GM18511 (cell line): ENCODE data around the gene RALA.
"Not testable (repeated sequence)": the region's sequence is repeated elsewhere in the genome, so short reads cannot be mapped to it uniquely, and the experiment has no call there.

ENCODE experiments used
- ATAC-seq: cut with Tn5 transposase; IDR thresholded peaks from one replicate; pipeline ENCODE4 v1.9.1; 2021; ENCODE audit warnings: mild to moderate bottlenecking, moderate library complexity; ENCODE audit not compliant: unreplicated experiment

RALA gene

GRCh38 chr7:39644170-39644569 is 20.8 kb downstream of the RALA start:
- no peak for ATAC-seq

GRCh38 chr7:39645482-39646407 is 22.4 kb downstream of the RALA start:
- ATAC-seq = no peak

- ATAC-seq = no peak
Observed at GRCh38 chr7:39647816-39648215, 24.4 kb downstream of the RALA start.

DNA sequence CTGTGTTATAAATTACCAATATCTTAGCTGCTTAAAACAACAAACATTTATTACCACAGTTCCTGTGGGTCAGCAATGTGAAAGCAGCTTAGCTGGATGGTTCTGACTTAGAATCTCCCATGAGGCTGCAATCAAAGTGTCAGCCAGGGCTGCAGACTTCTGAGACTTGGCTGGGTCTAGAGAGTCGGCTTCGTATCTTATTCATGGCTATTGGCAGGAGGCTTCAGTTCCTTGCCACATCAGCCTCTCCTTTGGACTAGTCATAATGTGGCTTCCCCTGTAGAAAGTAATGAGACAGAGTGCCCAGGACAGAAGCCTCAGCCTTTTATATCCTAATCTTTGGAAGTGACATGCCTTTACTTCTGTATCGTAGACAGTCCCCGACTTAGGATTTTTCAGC is 27.3 kb downstream of the RALA start:
- ATAC-seq = no peak

DNA sequence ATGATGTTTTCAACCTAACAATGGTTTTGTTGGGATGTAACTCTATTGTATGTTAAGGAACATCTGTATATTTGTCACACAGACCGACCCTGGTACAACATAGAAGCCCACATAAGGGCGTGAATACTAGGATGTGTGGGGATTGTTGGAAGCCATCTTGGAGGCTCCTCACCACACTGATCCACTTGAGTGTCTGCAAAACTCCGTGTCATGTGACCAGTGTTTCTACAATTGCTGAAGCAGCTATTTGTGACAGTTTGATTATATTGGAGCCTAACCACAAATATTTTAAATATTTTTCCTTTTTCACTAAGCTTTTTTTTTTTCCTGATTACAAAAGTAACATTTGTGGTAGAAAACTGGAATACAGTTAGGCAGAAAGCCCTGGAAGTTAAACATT is 27.9 kb downstream of the RALA start:
- no peak for ATAC-seq

DNA sequence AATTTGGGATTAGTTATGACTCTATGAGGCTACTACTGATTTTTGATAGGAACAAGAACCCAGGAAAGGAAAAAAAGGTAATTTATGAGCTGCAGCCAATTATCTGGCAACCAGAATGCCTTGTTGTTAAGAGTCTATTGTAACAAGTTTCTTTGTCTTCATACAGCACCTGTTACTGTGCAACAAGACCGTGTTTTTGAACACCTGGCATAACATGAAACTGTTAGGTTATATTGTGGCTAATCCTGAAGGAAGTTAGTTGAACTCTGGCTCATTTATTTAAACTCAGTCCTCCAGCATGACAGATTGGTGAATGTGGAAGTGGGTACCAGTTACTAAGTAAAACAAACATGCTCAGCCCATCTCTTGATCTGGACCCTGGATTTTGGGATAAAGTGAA is 33.0 kb downstream of the RALA start:
- no peak for ATAC-seq

- no peak for ATAC-seq
Observed at GRCh38 chr7:39659356-39660013, 36.1 kb downstream of the RALA start.

DNA sequence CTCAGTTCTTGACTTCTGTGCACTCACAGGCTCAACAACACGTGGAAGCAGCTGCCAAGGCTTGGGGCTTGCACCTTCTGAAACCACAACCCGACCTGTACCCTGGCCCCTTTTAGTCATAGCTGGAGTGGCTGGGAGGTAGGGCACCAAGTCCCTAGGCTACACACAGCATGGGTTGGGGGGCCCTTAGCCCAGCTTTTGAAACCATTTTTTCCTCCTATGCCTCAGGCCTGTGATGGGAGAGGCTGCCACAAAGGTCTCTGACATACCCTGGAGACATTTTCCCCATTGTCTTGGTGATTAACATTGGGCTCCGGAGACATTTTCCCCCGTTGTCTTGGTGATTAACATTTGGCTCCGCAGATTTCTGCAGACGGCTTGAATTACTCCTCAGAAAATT is 38.6 kb downstream of the RALA start:
- ATAC-seq = no peak

- no peak for ATAC-seq
Observed at GRCh38 chr7:39663263-39663662, 39.9 kb downstream of the RALA start.

- no peak for ATAC-seq
Observed at GRCh38 chr7:39664057-39664456, 40.7 kb downstream of the RALA start.

DNA sequence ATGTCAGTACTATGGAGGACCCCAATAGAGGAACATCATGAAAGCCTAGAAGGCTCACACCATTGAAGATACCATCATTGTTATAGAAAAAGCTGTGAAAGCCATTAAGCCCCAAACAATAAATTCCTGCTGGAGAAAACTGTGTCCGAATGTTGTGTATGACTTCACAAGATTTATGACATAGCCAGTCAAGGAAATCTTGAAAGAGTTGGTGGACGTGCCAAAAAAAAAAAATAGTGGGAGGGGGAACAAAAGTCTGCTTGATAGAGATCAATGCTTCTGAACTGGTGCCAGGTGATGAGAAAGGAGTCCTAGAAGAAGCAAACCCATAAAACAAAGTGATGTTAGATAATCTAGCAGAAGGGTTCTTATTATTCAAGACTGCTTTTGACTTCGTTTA is 41.2 kb downstream of the RALA start:
- ATAC-seq = no peak

GRCh38 chr7:39666562-39666961 is 43.2 kb downstream of the RALA start:
- ATAC-seq = no peak

DNA sequence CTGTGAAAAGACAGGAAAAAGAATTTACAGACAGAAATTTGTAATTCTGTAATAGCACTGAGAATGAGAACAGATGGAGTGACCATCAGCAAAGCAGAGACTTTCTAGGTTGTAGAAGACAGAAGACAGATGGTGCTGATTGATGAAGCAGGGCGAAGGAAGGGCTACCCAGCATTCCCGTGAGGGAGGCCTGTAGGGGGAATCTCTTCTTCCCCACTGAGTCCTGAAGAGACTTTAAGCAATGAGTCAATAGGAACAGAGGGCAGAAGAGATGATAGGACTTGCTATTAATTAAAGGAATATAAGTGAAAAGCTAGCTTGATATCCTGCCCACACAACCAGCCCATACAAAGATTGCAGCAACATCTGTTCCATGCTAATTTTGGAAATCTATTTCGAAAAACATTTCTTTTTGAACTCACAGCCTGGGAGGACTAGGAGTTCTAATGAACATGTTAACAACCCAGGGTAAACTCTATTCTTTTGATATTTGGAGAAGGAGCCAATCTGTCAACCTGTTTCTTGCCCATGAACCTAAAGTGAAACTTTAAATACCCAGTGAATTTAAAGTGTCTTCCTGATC is 44.1 kb downstream of the RALA start:
- ATAC-seq = no peak

DNA sequence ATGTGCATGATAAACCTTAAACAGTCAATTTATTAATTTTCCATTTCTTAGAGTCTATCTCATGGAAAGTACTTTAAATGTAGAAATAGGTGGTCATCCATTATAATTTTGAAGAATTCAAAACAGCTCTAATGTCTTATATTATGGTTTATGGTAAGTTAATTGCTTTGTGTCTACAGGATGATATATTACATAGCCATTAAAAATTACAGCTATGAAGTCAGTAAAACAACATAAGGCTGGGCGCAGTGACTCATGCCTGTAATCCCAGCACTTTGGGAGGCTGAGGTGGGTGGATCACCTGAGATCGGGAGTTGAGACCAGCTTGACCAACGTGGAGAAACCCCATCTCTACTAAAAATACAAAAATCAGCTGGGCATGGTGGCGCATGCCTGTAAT is 44.9 kb downstream of the RALA start:
- ATAC-seq = not testable (repeated sequence)

DNA sequence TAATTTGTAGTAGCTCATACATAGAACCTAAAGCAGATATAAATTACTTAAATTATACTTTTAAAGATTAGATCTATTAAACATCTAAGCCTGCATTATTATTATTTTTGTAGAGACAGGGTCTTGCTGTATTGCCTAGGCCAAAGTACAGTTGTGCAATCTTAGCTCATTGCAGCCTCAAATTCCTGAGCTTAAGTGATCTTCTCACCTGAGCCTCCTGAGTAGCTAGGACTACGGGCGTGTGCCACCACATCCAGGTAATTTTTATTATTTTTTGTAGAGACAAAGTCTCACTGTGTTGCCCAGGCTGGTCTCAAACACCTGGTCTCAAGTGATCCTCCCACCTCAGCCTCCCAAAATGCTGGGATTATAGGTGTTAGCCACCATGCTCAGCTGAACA is 46.7 kb downstream of the RALA start:
- no peak for ATAC-seq

- no peak for ATAC-seq
Observed at GRCh38 chr7:39670934-39671333, 47.6 kb downstream of the RALA start.

DNA sequence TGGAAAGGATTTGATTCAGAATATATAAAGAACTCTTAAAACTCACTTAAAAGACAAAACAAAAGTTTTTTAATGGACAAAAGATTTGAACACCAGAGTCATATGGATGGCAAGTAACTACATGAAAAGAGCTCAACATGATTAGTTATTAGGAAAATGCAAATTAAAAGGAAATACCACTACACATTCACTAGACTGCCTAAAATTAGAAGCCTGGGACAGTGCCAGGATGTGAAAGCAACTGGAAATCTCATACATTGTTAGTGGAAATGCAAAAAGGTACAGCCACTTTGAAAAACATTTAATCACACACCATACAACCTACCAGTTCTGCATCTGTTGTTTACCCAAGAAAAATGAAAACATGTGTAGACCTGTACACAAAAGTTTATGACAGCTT is 48.8 kb downstream of the RALA start:
- ATAC-seq = no peak

DNA sequence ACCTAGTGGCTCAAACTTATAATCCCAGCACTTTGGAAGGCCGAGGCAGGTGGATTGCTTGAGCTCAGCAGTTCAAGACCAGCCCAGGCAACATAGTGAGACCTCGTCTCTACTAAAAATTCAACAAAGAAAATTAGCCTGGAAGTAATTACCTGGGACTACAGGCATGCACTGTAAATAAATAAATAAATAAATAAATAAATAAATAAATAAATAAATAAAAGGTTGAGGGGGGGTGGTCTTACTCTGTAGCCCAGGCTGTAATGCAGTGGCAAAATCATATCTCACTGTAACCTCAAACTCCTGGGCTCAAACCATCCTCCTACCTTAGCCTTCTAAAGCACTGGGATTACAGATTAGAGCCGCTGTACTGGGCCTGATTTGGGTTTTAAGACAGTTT is 50.5 kb downstream of the RALA start:
- ATAC-seq = no peak

DNA sequence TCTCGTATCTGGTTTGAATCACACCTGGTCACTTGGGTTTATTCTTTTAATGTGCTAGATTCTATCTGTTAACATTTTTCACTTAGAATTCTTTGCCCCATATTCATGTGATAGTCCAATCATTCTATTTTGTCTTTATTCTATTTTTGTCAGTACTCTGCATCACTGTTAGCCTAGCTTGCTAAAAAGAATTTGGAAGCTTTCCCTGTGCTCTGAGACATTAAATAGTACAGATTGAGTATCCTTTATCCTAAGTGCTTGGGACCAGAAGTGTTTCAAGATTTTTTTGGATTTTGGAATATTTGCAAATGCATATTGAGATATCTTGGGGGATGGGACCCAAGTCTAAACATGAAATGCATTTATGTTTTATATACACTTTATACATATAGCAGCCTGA is 51.0 kb downstream of the RALA start:
- ATAC-seq = no peak

DNA sequence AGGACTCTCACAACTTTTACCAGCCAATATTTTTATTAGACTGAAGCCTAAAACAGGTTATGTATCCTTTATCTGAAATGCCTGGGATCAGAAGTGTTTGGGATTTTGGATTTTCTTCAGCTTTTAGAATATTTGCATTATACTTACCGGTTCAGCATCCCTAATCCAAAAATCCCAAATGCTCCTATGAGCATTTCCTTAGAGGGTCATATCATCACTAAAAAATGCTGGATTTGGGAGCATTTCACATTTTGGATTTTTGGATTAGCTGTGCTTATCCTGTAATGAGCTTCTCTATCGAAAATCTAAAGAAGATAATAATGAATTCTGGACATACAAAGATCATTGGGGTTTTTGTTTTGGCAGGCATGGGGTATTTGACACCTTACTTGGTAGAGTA is 53.0 kb downstream of the RALA start:
- no peak for ATAC-seq

DNA sequence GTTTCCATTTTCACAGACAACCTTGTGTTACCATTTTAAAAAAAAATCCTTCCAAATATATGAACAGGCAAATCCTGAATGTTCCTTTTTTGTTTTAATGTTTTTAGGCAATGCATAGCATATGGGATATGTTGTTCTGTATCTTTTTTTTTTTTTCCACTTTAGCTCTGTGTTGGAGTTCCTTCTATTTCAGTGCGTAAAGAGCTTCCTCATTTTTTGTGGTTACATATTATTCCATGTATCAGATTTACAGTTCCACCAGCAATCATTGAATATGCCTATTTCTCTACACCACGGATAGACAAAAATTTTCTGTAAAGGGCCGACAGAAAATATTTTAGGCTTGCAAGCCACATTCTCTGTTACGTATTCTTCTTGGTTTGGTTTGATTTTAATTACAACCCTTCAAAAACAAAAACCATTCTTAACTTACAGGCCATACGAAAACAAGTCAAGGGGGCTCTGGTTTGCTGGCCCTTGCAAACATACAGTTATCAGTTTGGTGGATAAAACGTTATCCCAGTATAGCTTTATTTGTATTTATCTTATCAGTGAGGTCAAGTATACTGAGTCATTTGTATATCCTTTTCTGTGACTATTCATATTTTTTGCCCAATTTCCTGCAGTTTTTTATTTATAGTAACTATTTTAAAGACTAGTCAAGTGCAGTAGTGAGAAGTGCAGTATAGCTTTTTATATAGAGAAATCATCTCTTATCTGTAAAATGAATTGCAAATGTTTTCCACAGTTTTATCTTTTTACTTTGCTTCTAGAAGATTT is 55.7 kb downstream of the RALA start:
- no peak for ATAC-seq
